GM18517 (cell line): ENCODE measurements around the gene MRPL20.
"Not testable (repeated sequence)": the region's sequence is repeated elsewhere in the genome, so short reads cannot be mapped to it uniquely, and the experiment has no call there.

ENCODE experiments used
- ATAC-seq: cut with Tn5 transposase; IDR thresholded peaks from one replicate; pipeline ENCODE4 v1.9.1; 2021; ENCODE audit warnings: mild to moderate bottlenecking, moderate library complexity; ENCODE audit not compliant: unreplicated experiment

MRPL20 gene

DNA sequence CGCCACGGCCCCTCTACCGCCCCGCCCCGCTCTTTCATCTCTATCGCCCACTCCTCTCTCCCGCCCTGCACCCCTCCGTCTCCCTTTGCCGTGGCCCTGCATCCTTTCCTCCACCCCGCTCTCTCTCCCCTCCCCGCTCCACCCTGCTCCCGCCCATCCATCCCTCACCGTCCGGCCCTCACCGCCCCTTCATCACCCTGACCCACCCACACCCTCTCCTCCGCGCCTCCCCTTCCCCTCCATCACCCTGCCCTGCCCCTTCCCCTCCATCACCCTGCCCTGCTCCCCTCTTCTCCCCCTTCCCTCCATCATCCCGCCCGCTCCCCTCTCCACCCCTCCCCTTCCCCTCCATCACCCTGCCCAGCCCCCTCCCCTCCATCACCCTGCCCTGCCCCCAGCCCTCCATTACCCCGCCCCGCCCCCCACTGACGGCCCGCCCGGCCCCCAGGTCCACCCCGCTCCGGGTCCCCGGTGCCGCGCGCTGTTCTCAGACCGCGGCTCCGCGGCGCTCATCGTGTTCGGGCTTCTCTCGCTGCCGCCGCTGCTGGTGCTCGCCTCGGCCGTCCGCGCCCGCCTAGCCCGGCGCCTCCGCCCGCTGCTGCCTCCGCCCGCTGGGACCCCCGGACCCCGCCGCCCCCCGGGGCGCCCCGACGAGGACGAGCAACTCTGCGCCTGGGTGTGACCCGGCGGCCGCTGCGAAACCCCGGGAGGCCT lies 20.2 kb upstream of the MRPL20 start:
- ATAC-seq = no peak

DNA sequence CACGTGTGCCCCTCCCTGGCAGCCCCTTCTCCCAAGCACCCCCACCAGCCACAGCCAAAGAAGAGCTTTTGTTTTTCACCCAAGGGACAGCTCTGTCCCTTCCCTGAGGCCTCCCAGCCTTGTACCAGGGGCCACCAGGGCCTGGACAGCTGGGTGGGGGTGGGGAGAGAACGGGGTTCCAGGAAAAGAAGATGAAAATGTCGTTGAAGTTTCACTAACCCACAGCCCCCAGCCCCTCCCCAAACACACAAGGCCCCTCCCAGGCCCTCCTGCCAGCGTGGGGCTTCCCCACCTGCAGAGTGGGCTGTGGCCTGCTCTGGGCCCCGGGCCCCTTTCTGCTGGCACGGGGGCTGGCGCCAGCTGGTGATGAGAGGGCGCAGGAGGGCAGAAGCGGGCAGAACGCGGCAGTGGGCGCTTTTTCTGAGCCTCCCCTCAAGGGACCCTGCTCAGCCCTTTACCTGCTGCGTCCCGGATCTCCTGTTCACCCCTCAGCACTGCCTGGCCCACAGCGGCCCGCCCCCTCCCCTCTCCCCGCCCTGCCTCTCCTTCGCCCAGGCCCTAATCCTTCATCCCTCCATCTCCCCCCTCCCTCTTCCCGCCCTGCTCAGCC lies 19.5 kb upstream of the MRPL20 start:
- ATAC-seq = no peak

DNA sequence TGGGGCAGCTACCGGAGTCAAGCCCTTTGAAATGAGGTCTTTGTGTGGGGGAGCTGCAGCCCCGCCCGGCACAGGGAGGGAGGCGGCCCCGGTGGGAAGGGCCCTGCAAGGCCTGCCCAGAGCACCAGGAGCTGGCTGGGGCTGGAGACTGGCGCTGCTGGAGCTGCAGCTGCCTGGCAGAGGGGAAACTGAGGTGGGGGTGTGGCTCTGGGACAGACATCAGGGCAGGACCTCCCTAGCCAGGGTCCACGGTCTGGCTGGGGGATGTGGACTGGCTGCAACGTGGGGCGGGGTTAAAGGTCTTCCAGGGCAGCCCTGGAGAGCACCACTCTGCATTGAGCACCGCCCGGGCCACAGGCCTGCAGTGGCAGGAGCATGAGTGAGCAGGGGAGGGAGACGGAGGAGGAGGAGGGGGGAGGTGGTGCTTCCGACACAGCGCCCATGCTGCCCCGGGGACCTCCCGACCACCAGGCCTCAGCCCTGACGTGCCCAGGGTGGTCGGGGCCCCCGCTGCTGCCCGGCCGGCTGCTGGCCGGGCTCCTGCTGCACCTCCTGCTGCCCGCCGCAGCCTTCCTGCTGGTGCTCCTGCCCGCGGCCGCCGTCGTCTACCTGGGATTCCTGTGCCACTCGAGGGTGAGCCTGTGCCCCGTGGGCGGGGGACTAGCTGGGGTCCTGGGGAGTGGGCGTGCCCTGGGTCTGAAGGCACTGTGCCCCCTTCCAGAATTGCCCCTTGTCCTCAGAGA lies 18.8 kb upstream of the MRPL20 start:
- no peak for ATAC-seq

DNA sequence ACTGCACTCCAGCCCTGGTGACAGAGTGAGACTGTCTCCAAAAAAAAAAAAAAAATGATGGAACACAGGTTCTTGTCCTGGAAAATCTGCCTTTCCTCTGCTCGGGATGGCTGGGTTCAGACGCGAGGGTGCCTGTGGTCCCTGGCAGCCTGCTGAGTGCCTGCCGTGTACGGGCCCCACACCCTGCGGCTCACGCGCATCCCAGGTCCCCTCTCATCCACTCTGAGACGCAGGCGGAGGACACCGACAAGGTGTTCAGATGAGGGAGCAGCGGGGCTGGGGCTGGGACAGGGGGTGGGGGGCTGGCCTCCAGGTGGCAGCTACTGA lies 18.3 kb upstream of the MRPL20 start:
- no peak for ATAC-seq

DNA sequence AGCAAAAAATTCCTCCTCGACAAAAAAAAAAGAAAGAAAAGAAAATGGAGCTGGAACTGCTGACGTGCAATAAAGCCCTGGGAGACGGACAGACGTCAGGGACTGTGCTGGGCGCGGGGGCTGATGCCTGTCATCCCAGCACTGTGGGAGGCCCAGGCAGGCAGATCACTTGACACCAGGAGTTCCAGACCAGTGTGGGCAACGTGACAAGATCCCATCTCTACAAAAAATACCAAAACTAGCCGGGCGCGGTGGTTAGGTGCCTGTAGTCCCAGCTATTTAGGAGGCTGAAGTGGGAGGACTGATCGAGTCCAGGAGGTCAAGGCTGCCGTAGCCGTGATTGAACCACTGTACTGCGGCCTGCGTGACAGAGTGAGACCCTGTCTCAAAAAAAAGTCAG lies 17.6 kb upstream of the MRPL20 start:
- ATAC-seq = no peak

DNA sequence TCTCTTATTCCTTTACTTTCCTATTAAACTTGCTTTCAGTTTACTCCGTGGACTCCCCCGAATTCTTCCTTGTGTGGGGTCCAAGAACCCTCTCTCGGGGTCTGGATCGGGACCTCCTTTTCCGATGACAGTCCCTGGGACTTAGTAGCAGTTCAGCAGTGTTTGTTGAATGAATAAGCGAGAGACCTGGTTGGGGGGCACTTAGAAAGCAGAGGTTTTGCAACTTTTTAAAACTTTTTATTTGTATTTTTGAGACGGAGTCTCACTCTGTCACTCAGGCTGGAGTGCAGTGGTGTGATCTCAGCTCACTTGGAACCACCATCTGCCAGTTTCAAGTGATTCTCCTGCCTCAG lies 16.1 kb upstream of the MRPL20 start:
- ATAC-seq = no peak

DNA sequence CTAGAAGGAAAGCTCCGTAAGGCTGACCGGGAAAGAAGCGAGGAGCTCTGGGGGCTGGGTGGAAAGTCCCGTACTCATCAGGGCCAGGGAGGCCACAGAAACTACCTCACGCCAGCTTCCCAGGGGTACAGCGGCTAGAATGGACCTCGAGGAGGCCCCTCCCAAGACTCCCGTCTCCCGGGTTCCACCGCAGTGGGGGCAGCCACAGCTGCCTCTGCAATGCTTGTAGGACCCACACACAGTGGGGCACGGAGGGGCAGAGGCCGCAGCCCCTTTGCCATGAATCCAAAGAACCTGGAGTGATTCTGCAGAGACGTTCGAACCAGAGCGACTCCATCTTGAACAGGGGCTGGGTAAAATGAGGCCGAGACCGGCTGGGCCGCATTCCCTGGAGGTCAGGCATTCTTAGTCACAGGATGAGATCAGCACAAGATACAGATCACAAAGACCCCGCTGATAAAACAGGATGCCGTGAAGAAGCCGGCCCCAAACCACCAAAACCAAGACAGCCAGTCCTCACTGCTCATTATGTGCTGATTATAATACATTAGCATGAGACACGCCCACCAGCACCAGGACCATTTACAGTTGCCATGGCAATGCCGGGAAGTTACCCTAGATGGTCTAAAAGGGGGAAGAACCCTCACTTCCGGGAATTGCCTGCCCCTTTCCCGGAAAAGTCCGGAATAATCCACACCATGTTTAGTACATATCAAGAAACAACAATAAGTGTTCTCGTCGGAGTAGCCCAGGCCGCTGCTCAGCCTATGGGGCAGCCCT lies 15.6 kb upstream of the MRPL20 start:
- ATAC-seq = no peak

DNA sequence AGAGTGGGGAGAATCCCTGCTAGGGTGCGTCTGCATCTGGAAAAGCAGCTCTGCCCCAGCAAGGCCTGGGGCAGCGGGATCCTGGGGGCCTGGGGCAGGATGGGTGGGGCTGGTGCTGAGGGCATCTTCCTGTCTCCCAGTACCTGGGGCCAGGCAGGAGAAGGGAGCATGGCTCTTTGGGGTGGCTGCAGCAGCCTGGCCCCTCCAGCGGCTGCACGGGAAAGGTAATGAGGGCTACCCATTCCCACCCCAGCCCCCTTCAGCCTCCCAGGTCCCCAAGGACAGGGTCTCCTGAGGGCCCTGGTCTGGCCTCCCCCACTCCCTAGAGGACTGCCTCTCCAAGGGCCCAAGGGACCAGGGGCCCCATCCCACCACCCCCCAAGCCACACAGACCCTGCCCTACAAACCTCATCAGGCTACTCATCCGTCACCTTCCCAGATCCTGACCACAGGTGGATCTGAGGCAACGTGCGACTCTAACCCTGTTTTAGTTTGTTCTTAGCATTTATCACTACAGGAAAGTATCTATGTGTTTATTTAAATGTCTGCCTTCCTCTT lies 14.9 kb upstream of the MRPL20 start:
- ATAC-seq = no peak

DNA sequence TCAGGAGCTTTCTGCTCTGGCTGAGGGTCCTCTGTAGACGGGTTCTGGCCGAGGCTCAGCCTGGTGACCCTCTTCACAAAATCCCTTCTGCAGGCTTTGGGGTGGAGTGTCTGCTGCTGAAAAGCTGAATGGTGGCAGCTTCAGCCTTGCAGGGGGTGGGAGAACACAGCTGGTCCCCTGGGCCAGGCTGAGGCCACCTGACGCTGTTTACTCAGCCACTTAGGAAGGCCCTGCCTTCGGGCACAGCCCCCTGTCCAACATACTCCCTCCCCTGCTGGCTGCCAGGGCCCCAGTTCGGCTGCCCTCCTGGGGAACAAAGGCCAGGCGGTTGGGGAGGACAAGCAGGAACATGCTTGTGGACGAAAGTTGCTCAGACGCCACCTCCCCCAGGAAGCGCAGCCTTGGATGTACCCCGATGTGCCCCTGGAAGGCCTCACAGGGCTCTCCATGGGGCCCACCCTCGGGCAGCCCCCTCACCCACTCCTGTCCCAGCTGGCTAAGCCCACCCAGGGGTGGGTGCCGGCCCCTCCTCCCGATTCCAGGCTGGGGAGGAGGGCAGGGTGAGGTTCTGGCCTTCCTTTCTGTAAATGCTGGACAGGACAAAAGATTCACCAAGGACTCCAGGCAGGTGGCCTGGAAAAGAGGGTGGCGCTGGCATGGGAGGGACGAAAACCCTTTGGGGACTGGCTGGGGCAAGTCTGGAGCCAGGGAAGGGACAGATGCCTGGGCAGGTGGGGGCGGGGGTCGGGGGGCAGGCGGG lies 14.2 kb upstream of the MRPL20 start, which contains the start of gene ANKRD65:
Gene ANKRD65 (minus strand): TSS at position 130 of the 760 bp plus-strand sequence. CDS start 271 bp downstream, outside the sequence.
- ATAC-seq = no peak

DNA sequence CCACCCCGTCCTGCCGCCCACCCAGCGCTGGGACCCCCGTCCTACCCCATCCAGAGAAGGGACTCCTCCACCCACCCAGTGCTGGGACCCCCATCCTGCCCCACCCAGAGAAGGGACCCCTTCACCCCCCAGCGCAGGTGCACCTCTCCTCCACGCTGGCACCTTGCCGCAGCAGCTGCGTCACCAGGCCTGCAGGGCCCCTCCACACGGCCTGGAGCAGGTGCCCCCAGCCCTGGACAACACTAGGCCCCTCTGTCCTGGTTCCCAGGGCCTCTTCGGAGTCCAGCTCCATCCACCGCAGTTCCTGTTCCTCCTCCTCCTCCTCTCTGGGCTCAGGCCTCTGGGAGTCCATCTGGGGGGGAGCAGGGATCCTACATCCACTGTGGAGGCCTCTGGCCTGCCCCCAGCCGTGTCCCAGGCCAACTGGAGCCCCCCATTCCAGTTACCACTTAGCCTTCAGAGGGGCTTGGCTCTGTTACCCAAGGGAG lies 13.6 kb upstream of the MRPL20 start:
- ATAC-seq = no peak

DNA sequence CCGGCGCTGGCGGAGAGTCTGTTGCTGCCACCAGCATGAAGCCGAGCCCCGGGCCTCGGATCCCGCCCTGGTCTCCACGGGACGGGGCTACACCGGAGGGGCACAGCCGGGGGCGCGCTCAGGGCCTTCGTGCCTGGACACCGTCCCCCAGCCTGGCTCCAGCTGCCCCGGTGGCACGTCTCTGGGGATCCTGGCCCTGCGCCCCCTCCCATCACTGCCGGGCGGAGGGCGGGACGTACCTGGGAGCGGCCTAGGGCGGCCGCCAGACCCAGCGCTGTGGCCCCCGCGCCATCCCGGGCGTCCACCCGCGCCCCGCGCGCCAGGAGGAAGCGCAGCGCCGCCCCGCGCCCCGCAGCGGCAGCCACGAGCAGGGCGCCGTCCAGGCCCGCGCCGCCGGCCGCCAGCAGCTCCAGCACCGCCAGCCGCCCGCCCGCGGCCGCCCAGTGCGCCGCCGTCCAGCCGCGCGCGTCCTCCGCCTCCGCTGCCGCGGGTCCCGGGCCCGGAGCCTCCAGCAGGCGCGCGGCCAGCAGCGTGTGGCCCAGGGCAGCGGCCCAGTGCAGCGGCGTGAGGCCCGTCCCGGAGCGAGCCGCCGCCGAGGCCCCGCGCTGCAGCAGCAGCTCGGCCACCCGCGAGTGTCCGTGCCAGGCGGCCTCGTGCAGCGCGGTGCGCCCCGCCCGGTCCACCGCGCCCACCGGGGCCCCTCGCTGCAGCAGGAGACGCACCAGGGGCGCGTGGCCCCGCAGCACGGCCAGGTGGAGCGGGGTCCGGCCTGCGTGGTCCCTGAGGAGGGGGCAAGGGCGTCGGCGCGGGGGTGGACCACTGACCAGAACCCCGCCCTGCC lies 12.9 kb upstream of the MRPL20 start:
- no peak for ATAC-seq

DNA sequence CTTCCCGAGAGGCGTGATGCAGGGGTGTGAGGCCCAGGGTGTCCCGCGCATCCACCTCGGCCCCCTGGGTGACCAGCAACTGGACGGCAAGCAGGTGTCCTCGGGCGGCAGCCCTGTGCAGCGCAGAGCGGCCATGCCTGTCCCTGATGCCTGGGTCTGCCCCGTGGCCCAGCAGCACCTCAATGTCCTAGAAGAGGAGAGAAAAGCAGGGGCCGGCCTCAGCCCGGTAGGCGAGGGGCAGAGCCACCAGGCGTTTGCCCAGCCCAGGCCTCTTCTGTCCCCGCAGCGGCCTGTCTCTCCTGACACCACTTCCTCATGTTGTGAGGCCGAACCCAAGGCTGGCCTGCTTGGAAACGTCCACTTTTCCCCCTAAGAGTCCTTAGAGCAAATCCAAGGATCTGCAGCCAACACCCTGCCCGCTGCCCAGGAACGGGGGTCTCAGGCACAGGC lies 12.3 kb upstream of the MRPL20 start:
- ATAC-seq = no peak

DNA sequence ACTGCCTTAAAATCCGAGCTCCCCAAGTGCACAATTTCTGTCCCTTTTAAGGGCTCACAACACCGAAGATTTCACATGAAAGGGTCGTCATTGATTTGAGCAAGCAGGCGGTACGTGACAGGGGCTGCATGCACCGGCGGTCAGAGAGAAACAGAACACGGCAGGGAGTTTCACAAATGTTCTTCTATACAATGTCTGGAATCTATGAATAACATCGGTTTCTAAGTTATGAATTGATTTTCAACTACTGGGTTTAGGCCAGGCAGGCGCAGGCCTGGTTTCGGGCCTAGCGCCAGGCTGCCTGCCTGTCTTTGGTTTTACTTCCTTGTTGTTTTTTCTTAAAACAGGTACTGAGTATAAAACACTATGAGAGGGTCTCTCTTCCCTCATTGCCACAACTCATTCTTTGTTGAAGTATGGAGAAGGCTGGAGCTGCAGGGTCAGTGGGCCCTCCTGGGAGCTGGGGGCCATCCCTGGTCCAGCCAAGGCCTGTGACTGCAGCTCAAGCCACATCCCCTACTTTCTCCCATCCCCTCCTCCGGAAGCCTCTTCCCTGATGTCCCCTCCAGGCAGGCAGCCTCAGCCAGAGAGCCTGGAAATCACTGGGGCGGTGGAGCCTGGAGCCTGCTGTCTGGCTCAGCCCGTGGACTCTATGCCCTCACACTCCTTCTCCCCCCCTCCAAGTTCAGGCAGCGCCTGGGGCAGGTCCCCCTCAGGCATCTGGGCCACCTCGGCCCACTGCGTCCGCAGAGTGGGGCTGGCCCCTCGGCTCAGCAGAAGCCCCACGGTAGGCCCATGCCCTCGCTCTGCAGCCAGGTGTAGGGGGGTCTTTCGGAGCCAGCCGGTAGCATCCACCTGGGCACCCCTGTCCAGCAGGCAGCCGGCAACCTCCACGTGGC lies 11.6 kb upstream of the MRPL20 start:
- ATAC-seq = no peak

DNA sequence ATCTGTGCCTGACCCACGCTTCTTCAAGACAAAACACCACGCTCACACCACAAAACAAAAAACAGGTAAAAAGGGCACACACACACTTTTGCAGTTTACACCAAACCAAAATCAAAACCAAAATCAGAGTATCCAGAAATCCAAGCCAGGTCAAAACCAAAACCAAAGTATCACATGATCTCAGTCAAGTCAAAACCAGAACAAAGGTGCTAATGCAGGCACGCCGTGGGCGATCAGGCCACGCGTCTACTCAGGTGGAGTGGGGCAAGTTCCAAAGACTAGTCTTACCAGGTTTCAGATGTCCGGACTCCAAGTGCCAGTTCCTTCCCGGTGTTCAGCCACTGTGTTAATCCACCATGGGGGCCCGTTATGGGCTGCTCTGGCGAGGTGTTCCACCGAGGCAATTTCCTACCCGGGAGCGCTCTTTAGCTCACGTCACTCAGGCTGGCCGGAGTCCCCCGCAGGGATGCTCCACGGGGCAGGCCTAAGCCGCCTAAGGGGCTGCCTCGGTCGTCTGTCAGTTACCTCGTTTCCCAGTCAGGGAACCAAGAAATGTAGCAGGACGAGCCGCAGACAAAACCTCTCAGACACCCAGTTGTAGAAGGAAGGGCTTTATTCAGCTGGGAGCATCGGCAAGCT lies 10.9 kb upstream of the MRPL20 start:
- not testable (repeated sequence) for ATAC-seq

DNA sequence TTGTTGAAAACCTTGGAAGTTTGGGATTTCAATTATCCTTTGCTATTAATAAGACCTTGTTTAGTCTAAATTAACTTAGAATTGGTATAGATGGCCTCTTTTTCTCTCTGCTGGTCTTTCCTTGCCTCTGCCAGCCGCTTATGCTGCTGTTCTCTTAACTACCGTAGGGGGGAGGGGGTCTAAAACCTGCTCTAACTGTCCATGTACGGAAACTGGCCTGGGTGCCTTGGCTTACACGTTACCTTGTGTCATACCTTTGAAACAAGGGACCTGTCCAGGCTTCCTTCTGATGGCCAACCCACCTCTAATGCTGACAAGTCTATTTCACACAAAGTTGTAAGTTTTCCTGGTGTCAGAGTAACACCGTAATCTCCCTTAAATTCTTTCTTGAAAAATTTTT lies 10.3 kb upstream of the MRPL20 start:
- not testable (repeated sequence) for ATAC-seq

DNA sequence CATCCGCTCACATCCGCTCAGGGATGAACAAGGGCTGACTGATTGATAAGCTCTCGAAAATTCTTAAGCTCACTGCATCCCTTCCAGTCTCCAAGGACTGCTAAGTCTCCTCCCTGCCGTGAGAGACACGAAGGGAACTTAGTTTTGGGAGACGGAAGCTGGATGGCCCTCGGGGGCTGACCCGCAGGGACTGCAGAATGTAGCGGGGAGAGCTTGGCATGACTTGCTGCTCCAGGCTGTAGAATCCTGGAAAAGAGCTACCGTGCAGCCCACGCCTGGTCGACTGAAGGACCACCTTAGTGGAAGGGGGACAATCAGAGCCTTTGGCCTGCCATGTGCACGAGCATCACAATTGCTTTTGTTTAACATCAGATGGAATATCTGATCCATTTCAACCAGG lies 8.7 kb upstream of the MRPL20 start:
- no peak for ATAC-seq

DNA sequence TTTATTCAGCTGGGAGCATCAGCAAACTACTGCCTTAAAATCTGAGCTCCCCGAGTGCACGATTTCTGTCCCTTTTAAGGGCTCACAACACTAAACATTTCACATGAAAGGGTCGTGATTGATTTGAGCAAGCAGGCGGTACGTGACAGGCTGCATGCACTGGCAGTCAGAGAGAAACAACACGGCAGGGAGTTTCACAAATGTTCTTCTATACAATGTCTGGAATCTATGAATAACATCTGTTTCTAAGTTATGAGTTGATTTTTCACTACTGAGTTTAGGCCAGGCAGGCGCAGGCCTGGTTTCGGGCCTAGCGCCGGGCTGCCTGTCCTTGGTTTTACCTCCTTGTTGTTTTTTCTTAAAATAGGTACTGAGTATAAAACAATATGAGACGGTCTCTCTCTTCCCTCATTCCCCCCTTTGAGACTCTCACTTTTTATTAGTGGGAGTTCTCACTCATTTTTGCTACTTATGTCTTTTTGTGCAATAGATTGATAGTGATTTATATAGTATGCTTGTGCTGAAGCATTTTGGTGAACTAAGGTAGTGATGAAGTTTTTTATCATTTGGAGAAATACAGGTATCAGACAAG lies 5.3 kb upstream of the MRPL20 start:
- not testable (repeated sequence) for ATAC-seq
